Caki2 (cell line): ENCODE results near the gene CARD11. TPM values are rescaled to one million over a fixed set of nuclear protein-coding genes. Genes with fewer than 3 reads are reported as not detected.

Source experiments
- DNase-seq: peaks from one replicate; pipeline ENCODE4 v3.0.0-alpha.2; 2015; ENCODE audit warnings: low read depth
- in situ Hi-C: cut with HindIII; loops from 2 replicates; pipeline ENCODE4 v1.10.0; 2016; ENCODE audit warnings: low sequenced_read_pairs, low pct_unique_long_range_greater_than_20kb, mixed read lengths
- total RNA-seq: library from RNA; depleted of rRNA; stranded (reverse); fragments of >200 nt; shearing (Covaris generic); gene quantifications from 2 replicates; pipeline ENCODE4 v1.2.3, GENCODE V29; 2014; ENCODE audit warnings: low replicate concordance

The CARD11 gene
- total RNA-seq, 1 experiment from 2014 or later = 10.3 TPM

DNA sequence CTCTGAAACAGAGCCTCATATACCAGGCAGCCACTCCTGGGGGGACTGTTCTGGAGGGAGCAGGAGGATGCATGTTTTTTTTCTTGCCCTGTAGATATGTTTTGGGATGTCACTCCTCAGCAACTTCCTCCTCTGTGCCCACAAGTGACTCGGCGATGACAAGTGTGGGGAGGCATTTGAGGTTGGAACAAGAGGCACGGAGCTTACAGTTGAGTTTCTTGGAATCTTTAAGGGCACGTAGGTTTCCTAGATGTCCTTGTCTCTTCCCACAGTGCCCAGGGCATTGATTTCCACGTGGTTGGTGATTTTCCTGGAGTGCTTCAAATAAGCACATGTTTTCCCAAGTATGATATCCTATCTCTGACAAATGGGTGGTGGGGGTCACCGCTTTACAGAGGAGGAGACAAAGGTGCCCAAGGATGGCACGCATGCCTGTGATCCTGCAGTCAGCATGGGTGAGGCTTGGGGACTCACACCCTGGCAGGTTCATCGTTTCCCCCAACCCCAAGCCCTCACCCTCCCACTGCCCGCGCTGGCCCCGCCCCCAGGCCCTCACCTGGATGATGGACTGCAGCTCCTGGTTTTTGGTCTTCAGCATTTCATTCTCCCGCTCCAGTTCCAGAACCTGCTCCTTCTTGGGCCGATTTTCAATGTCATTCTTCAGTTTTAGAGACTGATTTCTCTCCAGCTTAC lies 104.3 kb downstream of the CARD11 start:
- DNase-seq = no peak

GRCh38 chr7:2938514-2939192 lies 105.0 kb downstream of the CARD11 start:
- no peak for DNase-seq
- in situ Hi-C loops = no loop called here

More for the DNA sequence above, 104.3 kb downstream of the CARD11 start:
- in situ Hi-C loops = no loop called here

- DNase-seq = no peak
Measured at GRCh38 chr7:2937701-2938513, 105.8 kb downstream of the CARD11 start.

GRCh38 chr7:2936891-2937580 lies 106.6 kb downstream of the CARD11 start:
- no peak for DNase-seq
- in situ Hi-C loops = no loop called here

More at GRCh38 chr7:2937701-2938513, 105.8 kb downstream of the CARD11 start:
- in situ Hi-C loops = no loop called here

DNA sequence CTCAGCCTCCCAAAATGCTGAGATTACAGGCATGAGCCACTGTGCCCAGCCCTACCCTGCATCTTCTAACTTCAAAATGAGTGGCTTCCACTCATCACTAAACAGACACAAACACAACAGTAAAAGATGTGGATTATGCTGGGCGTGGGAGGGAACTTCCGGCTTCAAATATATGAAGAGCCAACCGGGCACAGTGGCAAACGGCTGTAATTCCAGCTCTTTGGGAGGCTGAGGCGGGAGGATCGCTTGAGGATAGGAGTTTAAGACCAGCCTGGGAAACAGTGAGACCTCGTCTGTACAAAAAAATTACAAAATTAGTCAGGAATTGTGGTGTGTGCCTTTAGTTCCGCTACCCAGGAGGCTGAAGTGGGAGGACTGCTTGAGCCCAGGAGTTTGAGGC lies 107.4 kb downstream of the CARD11 start:
- in situ Hi-C loops = no loop called here
- no peak for DNase-seq

DNA sequence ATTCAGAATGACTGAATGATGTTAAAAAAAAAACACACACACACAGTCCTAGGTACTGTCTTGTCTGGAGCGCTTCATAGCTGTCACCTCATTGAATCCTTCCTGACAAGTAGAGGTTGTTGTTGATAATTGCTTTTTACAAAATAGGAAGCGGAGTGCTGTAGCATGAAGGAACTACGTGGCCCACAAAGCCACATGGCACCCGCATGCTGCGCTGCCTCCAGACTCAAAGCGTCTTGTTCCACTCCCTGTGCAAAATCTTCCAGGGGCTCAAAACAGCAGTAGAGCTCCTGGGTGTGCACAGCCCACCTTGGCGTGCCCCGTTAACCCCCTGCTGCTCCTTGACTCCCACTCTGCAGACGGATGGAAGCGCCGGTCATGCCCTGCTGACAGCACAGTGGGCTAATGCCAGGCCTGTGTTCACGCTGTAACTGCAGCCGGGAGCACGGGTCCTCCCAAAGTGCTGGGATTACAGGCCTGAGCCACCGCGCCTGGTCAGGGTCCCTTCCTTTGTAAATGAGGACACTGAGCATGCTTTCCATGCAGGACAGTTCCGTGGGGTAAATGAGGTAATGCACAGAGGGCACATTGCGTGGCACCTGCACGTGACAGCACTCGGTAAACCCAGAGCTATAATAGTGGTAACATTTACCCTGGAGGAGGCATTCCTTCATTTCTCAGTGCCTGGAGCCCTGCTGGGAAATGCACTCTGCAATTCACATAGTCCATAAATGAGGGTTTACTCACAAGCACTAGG lies 108.5 kb downstream of the CARD11 start:
- in situ Hi-C loops = no loop called here
- no peak for DNase-seq

GRCh38 chr7:2934211-2934731 lies 109.4 kb downstream of the CARD11 start:
- in situ Hi-C loops = no loop called here
- DNase-seq = peak; percentile 39

- DNase-seq = no peak
- in situ Hi-C loops = no loop called here
Measured at GRCh38 chr7:2932402-2933251, 111.0 kb downstream of the CARD11 start.

GRCh38 chr7:2931034-2931415 lies 112.6 kb downstream of the CARD11 start:
- no peak for DNase-seq
- in situ Hi-C loops = no loop called here

DNA sequence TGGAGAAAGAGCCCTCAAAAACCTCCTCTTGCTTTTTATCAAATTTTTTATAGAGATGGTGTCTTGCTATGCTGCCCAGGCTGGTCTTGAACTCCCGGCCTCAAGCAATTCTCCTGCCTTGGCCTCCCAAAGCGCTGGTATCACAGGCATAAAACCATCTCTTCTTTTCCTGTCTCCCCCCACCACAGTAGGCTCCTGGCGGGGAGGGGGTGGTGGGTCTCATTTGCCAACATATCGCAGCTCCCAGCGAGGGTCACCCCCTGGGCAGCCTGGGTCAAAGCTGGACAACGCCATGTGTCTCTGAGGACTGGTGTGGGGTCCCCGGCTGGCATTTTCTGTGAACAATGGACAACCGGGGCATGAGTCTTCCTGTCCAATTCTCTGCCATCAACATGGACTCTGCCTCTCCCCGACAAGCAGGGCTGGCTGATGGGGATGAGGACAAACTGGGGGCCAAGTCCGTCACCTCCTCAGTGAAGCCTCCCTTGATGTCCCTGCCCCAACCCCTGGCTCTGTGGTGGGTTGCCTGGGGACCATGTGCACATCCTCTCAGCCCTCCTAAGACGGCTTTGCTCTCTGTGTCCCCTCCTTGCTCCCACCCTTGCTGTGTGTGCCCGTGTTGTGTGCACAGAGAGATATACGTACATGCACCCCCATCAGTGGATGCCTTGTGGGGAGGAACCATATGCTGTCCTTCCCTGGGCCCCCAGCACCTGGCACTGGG lies 113.2 kb downstream of the CARD11 start:
- in situ Hi-C loops = no loop called here
- DNase-seq = no peak

GRCh38 chr7:2929321-2930201 lies 114.1 kb downstream of the CARD11 start:
- no peak for DNase-seq
- in situ Hi-C loops = no loop called here

DNA sequence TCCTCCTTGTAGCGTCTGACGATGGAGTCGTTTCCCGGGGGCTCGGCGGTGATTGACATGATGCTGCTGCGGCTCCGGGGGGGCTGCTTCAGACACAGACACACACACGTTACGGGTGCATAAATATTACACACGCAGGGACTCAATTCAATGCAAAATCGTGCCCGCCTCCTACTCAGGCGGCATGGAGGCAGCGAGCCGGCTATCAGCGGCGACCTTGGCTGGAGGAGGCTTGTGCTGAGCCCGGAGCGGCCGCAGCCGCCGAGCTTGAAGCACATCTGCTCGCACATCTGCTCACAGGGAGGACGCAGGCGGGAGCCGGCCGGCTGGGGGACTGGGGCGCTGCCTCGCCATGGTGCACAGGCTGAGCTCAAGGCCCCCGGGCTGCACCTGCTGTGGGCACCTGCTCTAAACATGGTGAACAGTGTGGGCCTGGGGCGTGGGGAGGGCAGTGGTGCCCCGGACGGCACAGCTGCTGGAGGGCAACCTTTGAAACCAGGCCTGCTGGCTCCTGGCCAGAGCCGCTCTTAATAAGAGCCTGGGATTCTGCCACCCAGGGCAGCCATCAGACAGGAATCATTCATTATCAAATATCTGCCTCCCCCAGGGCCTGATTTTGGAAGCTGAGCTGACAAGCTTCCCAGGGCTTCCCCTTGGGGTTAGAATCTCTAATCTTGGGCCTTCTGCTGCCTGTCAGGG lies 114.9 kb downstream of the CARD11 start:
- in situ Hi-C loops = no loop called here

DNA sequence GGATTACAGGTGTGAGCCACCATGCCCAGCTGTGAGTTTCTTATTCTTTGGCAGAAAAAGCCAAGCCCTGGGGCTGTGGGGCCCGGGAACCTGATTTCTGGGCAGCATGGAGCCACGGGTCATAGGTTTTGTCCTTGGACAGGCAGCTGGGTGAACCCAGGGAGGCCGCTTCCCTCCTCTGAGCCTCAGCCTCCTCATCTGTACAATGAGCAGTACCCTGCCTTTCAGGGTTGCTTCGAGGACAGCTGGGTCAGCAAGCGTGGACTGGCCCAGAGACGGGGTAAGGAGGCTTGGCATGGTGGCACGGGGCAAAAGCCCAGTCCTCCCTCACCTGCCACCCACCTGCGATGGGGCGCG lies 115.4 kb downstream of the CARD11 start:
- no peak for DNase-seq
- in situ Hi-C loops = no loop called here

More for the DNA sequence above, 114.9 kb downstream of the CARD11 start:
- no peak for DNase-seq

GRCh38 chr7:2927592-2927991 lies 116.1 kb downstream of the CARD11 start:
- in situ Hi-C loops = no loop called here
- DNase-seq = no peak

GRCh38 chr7:2926896-2927405 lies 116.7 kb downstream of the CARD11 start:
- in situ Hi-C loops = no loop called here
- no peak for DNase-seq
